Measurements from ENCODE around the gene DAGLA.

The DAGLA gene

DNA sequence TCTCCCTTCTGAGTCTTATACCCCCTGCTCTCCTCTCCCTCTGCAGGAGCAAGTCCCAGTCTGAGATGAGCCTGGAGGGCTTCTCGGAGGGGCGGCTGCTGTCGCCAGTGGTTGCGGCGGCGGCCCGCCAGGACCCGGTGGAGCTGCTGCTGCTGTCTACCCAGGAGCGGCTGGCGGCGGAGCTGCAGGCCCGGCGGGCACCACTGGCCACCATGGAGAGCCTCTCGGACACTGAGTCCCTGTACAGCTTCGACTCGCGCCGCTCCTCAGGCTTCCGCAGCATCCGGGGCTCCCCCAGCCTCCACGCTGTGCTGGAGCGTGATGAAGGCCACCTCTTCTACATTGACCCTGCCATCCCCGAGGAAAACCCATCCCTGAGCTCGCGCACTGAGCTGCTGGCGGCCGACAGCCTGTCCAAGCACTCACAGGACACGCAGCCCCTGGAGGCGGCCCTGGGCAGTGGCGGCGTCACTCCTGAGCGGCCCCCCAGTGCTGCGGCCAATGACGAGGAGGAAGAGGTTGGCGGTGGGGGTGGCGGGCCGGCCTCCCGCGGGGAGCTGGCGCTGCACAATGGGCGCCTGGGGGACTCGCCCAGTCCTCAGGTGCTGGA, 63.4 kb downstream of the DAGLA start:
- in situ Hi-C loops (cut with MboI; ENCODE audit: low sequenced_read_pairs), result no loop called here

DNA sequence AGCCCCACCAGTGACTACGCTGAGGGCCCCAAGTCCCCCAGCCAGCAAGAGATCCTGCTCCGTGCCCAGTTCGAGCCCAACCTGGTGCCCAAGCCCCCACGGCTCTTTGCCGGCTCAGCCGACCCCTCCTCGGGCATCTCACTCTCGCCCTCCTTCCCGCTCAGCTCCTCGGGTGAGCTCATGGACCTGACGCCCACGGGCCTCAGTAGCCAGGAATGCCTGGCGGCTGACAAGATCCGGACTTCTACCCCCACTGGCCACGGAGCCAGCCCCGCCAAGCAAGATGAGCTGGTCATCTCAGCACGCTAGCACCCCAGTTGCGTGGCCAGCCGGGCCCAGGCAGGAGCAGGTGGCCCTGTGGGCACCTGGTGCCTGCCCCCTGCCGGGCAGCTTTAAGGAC, 64.0 kb downstream of the DAGLA start:
- in situ Hi-C loops (cut with MboI; ENCODE audit: low sequenced_read_pairs), result no loop called here

DNA sequence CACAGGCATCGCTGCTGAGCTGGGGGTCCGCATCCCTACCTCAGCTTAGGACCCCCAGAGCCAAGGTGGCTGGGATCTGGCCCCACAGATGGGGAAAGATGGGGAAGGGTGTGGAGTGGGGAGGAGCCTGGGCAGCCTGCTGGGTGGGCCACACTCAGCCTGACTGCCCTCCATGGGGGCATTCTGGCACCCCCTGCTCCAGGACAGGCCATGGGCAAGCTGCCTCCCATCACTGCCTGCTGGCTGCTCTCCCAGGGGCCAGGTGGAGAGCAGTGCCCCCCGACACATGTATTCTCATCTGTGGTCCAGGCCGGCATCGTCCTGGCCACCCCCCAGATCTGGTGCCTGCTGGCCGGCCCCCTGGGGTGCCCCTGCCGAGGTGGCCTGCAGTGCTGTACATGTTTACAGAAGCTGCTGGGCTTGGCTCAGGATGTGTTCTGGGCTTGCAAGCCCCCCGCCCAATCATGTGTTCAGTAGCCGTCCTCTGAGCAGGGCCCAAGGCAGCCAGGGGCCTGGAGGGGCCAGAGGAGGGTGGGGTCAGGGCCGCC, 64.5 kb downstream of the DAGLA start:
- in situ Hi-C loops (cut with MboI; ENCODE audit: low sequenced_read_pairs), result no loop called here

DNA sequence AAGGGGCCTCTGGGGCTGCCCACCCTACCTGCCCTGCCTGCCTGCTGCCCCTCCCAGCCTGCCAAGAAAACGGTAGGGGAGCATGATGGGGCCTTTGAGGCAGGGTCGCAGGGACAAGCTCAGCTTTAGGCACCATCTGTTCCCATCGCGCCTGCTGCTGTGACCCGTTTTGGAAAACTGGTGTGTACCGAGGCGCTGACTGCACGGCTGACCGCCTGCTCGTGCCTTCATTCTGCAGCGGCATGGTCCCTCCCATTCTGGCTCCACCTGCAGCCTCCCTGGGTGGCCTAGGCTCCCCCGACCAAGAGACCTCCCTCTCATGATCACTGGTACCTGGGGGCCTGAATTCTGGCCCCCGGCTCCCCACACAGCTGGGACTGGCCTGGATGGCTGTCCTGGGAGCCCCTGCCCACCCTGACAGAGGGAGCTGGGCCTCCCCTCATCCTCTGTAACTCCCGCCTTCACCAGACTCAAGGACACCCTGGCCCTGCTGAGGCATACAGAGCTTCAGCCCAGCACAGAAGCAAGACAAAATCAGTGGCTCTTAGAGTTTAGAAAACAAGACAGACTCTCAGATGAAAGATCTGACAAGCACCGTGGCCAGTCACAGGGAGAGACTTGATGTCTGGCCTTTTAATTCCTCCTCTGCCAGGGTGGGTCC, 65.7 kb downstream of the DAGLA start:
- in situ Hi-C loops (cut with MboI; ENCODE audit: low sequenced_read_pairs), result no loop called here

GRCh38 chr11:61746442-61747191, 66.4 kb downstream of the DAGLA start:
- in situ Hi-C loops (cut with MboI; ENCODE audit: low sequenced_read_pairs), result no loop called here

DNA sequence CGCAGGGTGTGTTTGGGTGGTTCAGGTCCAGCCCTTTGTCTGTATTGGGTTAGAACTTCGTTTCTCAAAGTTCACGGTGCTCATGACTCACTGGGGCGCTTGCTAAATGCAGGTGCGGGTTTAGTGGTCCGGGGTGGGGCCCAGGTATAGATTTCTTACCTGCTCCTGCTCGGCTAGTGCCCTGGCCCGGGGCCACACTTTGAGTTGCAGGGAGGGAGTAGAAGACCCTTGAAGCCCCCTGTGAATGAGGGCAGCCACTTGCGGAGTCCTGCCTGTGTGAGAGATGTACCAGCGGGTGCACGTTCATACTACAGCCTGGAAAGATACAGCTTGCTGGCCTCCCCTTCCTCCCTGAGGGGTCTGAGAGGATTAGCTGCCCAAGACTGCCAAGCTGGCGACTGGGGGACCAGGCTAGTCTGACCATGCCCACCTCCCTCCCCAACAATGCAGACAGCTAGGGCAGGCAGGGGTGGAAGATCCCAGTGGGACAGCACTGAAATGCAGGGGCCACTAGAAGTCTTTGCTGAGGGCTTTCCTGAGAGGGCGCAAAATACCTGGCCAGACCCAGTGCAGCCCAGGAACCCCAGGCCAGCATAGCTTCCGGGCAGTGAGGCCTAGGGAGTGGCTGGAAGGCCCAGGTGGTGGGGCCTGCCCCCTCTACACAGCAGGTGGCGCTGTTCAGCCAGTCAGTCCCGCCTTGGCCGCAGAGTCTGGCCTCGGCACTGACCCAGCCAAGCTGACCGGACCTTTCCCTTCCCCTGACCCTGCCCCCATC, 67.2 kb downstream of the DAGLA start:
- in situ Hi-C loops (cut with MboI; ENCODE audit: low sequenced_read_pairs), result no loop called here

DNA sequence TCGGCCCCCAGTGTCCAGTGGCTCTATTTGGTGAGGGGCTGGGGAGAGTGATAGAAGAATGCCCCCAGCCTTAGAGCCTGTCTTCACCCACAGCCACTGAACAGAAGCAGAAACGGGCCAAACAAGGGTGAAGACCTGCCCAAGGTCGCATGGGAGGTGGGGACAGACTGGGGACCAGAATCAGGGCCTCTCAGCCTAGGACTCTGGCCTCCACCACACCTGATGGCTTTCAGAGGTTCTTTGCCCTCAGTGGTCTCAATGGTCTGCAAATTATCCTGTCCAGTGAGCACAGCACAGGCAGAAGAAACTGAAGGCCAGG, 67.7 kb downstream of the DAGLA start:
- in situ Hi-C loops (cut with MboI; ENCODE audit: low sequenced_read_pairs), result no loop called here

GRCh38 chr11:61749591-61750217, 69.5 kb downstream of the DAGLA start:
- in situ Hi-C loops (cut with MboI; ENCODE audit: low sequenced_read_pairs), result no loop called here

DNA sequence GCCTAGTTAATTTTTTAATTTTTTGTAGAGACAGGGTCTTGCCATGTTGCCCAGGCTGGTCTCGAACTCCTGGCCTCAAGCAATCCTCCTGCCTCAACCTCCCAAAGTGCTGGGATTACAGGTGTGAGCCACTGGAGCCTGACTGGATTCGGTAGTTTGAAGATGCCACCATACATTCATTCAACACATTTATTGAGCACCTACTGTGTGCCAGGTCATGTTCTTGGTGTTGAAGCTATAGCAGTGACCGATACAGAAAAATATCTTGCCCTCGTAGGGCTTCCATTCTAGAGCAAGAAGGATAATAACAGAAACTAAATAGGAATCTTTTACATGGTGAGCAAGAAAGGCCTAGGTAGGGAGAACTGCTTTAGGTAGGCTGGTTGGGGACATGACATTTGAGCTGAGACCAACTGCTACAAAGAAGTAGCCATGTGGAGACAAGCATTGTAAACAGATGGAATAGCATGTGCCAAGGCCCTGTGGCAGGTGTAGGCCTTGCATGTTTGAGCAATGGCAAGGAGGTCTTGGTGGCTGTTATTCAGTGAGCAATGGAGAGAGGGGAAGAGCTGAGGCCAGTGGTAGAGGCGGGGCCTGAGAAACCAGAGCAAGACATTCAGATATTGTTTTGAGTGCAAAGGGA, 70.6 kb downstream of the DAGLA start:
- in situ Hi-C loops (cut with MboI; ENCODE audit: low sequenced_read_pairs), result no loop called here

- in situ Hi-C loops (cut with MboI; ENCODE audit: low sequenced_read_pairs), result no loop called here
These were observed 71.2 kb downstream of the DAGLA start for GRCh38 chr11:61751384-61751783.

- in situ Hi-C loops (cut with MboI; ENCODE audit: low sequenced_read_pairs), result no loop called here
These were observed 72.1 kb downstream of the DAGLA start, which contains the start of gene MYRF for GRCh38 chr11:61752117-61752924. MYRF (plus strand) TSS chr11:61752636; CDS start chr11:61752745, 109 bp downstream.

DNA sequence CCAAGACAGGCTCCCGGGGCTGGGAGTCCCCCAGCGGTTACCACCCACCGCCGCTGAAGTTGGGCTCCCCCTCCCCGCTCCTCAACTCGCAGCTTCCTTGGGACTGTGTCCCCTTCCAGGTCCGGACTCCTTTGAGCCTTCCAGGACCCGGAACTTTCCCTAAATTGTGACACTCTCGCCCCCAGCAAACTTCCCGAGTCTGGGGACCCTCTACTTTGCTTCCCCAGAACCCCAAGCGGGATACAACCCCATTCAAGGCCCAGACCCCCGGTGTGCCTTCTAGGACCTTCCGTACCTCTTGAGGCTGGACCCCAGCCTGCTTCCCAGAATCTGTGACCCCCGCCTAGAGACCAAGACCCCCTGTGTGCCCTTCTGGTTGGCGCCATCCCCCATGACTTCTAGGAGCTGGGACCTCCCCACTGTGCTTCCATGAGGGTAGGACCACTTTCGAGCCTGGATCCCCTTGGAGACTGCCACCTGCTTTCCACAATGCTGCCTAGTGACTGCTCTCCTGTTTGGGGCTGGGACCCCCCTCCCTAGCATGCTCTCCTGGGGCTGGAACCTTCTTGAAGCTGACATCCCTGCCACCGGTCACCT, 72.8 kb downstream of the DAGLA start:
- in situ Hi-C loops (cut with MboI; ENCODE audit: low sequenced_read_pairs), result no loop called here

- in situ Hi-C loops (cut with MboI; ENCODE audit: low sequenced_read_pairs), result no loop called here
These were observed 73.5 kb downstream of the DAGLA start for GRCh38 chr11:61753672-61754071.

DNA sequence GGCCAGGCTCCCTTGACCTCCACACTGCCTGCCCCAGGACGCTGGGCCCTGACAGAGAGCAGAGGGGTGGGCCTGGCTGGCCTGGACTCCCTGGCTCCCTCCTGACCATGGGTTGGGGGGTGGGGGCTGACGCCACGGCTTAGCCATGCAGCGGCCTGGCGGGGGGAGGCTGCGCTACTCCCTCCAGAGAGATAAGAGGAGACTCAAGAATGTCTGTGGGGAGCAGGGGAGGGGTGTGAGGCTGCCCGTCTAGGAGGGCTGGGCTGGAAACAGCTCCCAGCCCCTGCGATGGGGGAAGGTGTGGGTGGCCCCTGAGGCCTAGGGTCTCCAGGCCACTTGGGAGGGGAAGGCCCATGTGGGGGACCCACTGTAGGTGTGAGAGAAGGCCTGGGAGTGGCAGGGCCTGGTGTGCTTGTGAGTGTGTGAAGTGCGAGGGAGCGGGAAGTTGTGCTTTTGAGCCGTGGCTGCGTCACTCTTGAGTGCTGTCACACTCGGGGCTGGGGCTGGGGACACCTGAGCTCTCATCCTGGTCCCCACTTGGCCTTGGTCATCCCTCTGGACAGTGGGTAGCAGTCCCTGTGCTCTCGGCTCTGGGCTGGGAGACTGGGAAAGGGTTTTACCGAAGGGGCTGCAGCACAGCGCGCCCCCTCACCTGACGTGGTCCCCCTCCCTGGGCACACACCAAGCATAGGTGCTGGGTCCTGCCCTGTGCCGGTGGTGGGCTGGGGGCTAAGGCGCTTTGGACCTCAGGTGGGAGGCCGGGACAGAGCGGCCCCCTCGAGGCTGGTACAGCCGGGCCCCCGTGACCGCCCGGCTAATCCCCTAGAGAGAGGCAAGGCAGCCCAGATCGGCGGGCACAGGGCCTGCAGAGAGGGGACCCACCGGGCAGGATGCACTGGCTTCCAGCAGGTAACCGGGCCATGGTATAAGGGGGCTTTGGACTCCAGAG, 74.6 kb downstream of the DAGLA start:
- in situ Hi-C loops (cut with MboI; ENCODE audit: low sequenced_read_pairs), result no loop called here

- in situ Hi-C loops (cut with MboI; ENCODE audit: low sequenced_read_pairs), result no loop called here
These were observed 75.9 kb downstream of the DAGLA start for GRCh38 chr11:61756147-61756451.

DNA sequence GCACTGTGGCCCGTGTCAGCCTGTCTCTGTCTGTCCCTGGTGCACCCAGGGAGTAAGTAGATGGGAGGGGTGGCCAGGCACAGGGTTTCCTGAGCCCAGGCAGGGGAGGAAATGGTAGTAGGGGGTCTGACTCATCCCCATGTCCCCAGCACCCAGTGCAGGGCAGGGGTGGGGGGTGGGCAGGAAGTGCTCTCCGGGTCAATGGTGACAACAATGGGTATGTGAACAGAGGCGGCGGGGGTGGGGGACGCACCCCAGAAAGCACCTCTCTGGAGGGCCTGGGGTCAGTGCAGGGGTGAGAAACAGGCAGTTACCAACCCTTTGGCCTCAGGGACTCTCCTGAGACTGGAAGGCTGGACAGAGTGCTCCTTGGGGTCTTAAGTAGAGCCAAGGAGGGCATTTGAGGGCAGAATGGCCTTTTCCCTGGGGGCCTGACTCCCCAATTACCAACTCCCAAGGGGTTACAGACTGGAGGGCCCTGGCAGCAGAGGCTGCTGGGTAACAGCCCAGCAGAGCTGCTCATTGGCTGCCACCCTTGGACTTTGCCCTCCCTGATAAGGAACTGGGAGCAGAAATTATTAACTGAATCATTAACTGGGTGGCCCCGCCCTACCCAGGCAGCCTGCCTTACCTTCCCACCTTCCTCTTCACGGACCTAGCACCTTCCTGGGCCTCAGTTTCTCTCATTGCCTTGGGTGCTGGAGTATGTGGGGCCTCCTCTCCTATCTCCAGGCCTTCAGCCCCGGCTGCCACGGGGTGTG, 76.4 kb downstream of the DAGLA start:
- in situ Hi-C loops (cut with MboI; ENCODE audit: low sequenced_read_pairs), result no loop called here

DNA sequence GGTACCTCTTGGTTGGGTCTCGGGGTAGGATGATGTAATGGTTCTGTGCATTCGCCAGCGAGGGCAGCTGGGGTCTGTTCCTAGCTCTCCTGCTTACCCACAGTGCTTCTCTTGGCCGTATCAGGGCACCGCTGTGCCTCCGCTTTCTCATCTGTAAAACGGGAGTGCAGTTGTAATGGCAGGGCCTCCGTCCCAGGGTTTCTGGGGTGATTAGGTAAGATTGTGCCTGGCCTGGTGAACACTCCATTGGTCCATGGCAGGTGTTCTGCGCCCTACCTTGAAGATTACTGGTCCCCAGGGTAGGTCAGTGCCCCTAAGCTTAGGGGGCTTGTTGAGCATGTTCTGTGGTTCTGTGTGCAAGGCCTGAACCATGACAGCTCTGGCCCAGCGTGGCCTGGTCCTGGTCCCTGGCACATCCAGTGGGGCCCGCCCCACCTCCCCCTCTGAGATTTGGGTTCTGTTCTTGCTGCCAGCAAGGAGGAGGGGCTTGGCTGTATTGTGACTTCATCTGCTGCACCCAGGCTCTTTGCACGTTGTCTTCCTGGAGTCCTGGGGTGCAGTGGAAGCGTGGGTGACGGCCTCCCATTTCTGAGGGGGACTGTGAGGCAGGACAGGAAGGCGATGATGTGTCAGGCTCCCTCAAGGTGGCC, 77.1 kb downstream of the DAGLA start:
- in situ Hi-C loops (cut with MboI; ENCODE audit: low sequenced_read_pairs), result no loop called here
